Natural killer cell treated with Interleukin-12 subunit alpha and Interleukin-12 subunit beta and Interleukin-15 and Interleukin-18, amount 100 ng/mL, for 72 hours (primary cell): ENCODE results near the gene TMOD3. TPM values are rescaled to one million over a fixed set of nuclear protein-coding genes. Genes with fewer than 3 reads are reported as not detected.
"Not testable (repeated sequence)": the region's sequence is repeated elsewhere in the genome, so short reads cannot be mapped to it uniquely, and the experiment has no call there.

ENCODE experiments used
- ATAC-seq, 2 donors: fragments of 150-1000 bp; cut with Tn5 transposase in 1 of 2; sonication (Bioruptor Pico), chemical (Tn5 transposase) in 1 of 2; 2 replicates each; pipeline ENCODE4 v1.10.0; 2021
- DNase-seq: peaks from one replicate; pipeline ENCODE4 v3.0.0; 2022; ENCODE audit warnings: low spot score
- H3K27ac Mint-ChIP-seq, 2 donors: 1 replicate in 1 of 2; 2 replicates in 1 of 2; pipeline ENCODE4 v1.8.0; 2022; ENCODE audit warnings: mixed read lengths in 2 of 2, mild to moderate bottlenecking in 1 of 2, moderate library complexity in 1 of 2
- H3K27me3 Mint-ChIP-seq, 2 donors: 1 replicate in 1 of 2; 2 replicates in 1 of 2; pipeline ENCODE4 v1.8.0; 2022; ENCODE audit warnings: mixed read lengths in 2 of 2
- H3K36me3 Mint-ChIP-seq: one replicate; pipeline ENCODE4 v1.8.0; 2022; ENCODE audit warnings: mixed read lengths
- H3K4me1 Mint-ChIP-seq, 2 donors: 1 replicate in 1 of 2; 2 replicates in 1 of 2; pipeline ENCODE4 v1.8.0; 2022; ENCODE audit warnings: low read depth in 2 of 2, mixed read lengths in 2 of 2, mild to moderate bottlenecking in 1 of 2
- H3K4me3 Mint-ChIP-seq: one replicate; pipeline ENCODE4 v1.8.0; 2022; ENCODE audit warnings: mixed read lengths
- H3K9me3 Mint-ChIP-seq: 2 replicates; pipeline ENCODE4 v1.8.0; 2022; ENCODE audit warnings: mixed read lengths
- total RNA-seq, 2 donors: library from RNA; stranded (reverse); gene quantifications; one replicate each; pipeline ENCODE4 v1.2.3, GENCODE V29; 2022

TMOD3 gene
- total RNA-seq, 2 donors from 2014 or later = 55.4 to 63.5 TPM

DNA sequence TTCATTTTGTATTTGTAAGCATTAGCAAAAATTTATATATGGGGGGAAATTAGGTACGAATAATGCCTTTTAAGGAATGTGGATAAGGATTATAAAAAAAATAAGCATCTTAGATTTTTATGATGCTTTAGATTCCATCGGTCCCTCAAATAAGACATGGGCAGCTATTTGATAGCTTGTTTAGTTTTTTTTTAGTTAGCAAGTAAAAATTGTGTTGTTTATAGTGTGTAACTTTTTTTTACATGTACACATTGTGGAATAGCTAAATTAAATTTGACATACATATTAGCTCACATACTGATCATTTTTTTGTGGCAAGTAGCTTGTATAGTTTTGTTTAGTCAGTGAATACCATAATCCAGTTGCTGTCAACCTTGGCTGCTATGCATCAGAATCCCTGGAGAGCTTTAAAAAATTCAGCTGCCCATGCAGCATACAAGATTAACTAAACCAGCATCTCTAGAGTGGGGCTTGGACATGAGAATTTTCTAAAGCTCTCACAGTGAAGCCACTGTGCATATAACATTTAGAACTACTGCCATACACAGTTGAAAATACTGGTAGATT is 53.9 kb downstream of the TMOD3 start:
- DNase-seq (no peak), ATAC-seq (no peak)
- no peaks in the 10 kb centered on the region for H3K36me3 Mint-ChIP-seq
- no peak overlapping the region for H3K27ac Mint-ChIP-seq
- H3K4me3 Mint-ChIP-seq = no peak overlapping the region
- no peaks in the 10 kb centered on the region for H3K9me3 Mint-ChIP-seq
- H3K27me3 Mint-ChIP-seq = no peaks in the 10 kb centered on the region
- H3K4me1 Mint-ChIP-seq = peaks cover 9 to 15% of the 10 kb centered on the region in 2 donors

DNA sequence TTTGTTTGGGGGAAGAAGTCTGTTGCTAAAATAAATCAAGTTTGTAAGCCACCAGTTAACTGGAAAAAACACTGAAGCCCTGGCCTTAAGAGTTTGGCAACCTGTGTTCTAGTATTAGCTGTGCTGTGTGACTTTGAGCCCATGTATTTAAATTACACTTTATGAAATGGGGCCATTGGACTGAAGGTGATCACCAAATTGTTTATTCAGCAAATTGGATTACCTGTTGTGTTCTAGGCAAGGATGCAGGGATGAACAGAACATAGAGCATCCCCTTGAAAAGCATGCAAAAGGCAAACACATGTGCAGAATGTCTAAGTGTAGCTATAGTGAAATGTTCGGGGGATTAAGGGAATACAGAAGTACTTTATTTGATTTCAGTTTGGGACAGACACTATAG is 54.6 kb downstream of the TMOD3 start:
- no peak overlapping the region for H3K4me3 Mint-ChIP-seq
- no peak overlapping the region for H3K27ac Mint-ChIP-seq

DNA sequence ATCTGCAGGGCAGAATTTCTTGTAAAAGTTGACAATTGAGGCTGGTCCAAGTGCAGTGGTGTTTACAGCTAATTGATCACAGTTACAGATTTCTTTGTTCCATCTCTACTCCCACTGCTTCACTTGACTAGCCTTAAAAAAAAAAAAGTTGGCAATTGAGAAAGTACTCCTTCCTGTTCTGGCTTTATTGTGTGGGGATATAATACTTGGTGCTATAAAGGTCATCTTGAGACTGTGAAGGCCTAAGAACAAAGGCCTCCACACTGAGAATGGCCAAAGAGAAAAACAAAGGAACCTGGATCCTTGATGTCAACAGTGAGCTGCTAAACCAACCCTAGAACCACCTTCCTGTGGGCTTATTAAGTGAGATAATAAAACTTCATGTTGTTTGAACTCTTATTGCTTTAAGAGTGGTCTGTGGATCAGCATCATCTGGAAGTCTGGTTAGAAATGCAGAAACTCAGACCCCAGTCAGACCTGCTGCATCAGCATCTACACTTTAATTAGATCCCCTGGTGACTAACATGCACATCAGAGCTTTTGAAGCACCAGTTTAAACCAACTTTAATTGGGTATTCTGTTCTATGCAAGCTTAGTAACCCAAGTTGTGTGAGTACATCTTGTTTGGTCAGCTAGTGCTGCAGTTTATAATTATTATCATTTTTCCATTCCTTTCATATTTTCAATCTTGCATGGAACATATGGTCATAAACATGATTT is 55.2 kb downstream of the TMOD3 start:
- Mint-ChIP-seq H3K4me3 (no peak overlapping the region), H3K4me1 (peaks cover 0 to 12% of the 10 kb centered on the region in 2 donors), H3K27ac (no peak overlapping the region), H3K27me3 (no peaks in the 10 kb centered on the region), H3K9me3 (no peaks in the 10 kb centered on the region), H3K36me3 (no peaks in the 10 kb centered on the region)
- ATAC-seq (no peak), DNase-seq (no peak)

More for the DNA sequence above, 54.6 kb downstream of the TMOD3 start:
- H3K4me1 Mint-ChIP-seq = peaks cover 2 to 12% of the 10 kb centered on the region in 2 donors
- no peaks in the 10 kb centered on the region for H3K36me3 Mint-ChIP-seq
- no peaks in the 10 kb centered on the region for H3K27me3 Mint-ChIP-seq
- ATAC-seq (no peak), DNase-seq (no peak)
- no peaks in the 10 kb centered on the region for H3K9me3 Mint-ChIP-seq

DNA sequence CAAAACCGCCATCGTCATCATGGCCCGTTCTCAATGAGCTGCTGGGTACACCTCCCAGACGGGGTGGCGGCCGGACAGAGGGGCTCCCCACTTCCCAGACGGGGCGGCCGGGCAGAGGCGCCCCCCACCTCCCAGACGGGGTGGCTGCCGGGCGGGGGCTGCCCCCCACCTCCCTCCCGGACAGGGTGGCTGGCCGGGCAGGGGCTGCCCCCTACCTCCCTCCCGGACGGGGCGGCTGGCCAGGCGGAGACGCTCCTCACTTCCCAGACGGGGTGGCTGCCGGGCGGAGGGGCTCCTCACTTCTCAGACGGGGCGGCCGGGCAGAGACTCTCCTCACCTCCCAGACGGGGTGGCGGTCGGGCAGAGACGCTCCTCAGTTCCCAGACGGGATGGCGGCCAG is 56.3 kb downstream of the TMOD3 start:
- H3K4me1 Mint-ChIP-seq = peaks cover 0 to 12% of the 10 kb centered on the region in 2 donors
- not testable (repeated sequence) for H3K27me3 Mint-ChIP-seq, H3K36me3 Mint-ChIP-seq, H3K4me3 Mint-ChIP-seq, ATAC-seq, DNase-seq, H3K9me3 Mint-ChIP-seq, H3K27ac Mint-ChIP-seq

DNA sequence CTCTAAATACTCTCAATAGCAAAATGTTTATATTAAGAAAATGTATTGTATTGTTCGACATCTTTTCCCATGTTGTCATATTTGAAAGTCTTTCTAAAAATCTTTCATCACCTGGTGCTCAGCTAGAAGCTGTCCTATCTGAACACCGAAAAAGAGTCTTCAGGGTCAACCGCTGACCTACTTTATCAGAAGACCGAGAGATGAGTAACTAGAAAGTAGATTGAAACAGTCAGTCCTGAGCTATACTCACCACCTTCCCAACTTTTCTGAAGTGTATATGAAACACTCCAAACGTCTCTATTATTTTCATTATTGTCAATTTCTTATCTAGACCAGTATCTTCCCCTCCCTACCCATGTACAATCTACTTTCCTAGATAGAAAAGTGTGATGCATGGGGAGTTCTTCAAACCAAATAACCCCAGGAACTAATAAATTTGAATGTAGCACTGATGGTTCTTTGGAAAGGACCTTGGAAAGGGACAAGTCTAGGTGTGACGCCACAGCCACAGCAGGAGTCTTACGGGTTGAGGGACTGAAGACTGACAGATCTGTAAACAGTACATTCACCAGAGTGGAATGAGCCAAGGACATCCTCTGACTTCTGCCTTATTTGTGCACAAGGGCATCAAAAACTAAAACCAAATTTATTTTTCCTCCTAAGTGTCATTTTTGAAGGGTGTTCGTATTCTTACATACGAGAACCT is 58.6 kb downstream of the TMOD3 start:
- no peak overlapping the region for H3K4me3 Mint-ChIP-seq
- H3K9me3 Mint-ChIP-seq = no peaks in the 10 kb centered on the region
- no peak overlapping the region for H3K27ac Mint-ChIP-seq
- DNase-seq (no peak), ATAC-seq (no peak)
- peaks cover 8% of the 10 kb centered on the region for H3K36me3 Mint-ChIP-seq
- peaks cover 0 to 8% of the 10 kb centered on the region in 2 donors for H3K4me1 Mint-ChIP-seq
- no peaks in the 10 kb centered on the region for H3K27me3 Mint-ChIP-seq

DNA sequence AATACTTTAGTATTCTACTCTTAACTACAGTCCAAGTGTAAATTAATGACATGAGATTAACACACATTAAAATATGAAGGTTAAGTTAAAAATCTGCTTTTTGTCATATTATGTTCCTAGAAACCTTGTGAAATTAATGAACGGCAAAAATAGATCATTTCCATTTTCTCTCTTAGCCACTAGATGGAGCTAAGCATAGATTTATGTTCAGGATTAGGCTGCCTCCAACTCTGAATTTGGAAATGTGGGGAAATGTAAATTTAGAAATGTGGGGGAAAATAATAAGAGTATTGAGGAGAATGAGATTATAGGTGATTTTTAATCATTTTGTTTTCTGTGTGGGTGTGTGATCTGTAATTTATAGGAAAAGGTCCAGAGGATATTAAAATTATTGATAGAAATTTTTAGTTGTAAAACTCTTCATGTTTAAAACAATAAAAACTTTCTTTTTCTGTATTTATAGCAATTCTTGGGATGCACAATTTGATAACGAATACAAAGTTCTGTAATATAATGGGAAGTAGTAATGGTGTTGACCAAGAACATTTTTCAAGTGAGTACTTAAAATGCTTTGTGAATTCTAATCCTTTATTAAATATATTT is 59.2 kb downstream of the TMOD3 start:
- no peaks in the 10 kb centered on the region for H3K9me3 Mint-ChIP-seq
- peaks cover 8% of the 10 kb centered on the region for H3K36me3 Mint-ChIP-seq
- no peak for ATAC-seq

DNA sequence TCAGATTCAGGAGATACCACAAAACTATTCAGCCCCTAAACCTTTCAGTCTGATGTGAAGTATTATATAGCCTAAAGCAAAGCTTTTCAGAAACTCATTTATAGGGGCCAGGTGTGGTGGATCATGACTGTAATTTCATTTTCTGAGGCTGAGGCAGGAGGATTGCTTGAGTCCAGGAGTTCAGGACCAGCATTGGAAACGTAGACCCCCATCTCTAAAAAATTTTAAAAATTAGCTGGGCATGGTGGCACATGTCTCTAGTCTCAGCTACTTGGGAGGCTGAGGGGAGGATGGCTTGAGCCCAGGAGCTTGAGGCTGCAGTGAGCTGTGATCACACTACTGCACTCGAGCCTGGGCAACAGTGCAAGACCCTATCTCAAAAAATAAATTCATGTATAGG is 60.0 kb downstream of the TMOD3 start:
- H3K9me3 Mint-ChIP-seq = no peaks in the 10 kb centered on the region
- H3K4me3 Mint-ChIP-seq = no peak overlapping the region
- peaks cover 8% of the 10 kb centered on the region for H3K36me3 Mint-ChIP-seq
- ATAC-seq = no peak
- no peak for DNase-seq
- H3K27me3 Mint-ChIP-seq = no peaks in the 10 kb centered on the region
- H3K27ac Mint-ChIP-seq = no peak overlapping the region
- H3K4me1 Mint-ChIP-seq = peaks cover 0 to 2% of the 10 kb centered on the region in 2 donors

More for the DNA sequence above, 59.2 kb downstream of the TMOD3 start:
- DNase-seq = no peak
- Mint-ChIP-seq H3K4me1 (peaks cover 0 to 8% of the 10 kb centered on the region in 2 donors), H3K4me3 (no peak overlapping the region), H3K27me3 (no peaks in the 10 kb centered on the region), H3K27ac (no peak overlapping the region)

DNA sequence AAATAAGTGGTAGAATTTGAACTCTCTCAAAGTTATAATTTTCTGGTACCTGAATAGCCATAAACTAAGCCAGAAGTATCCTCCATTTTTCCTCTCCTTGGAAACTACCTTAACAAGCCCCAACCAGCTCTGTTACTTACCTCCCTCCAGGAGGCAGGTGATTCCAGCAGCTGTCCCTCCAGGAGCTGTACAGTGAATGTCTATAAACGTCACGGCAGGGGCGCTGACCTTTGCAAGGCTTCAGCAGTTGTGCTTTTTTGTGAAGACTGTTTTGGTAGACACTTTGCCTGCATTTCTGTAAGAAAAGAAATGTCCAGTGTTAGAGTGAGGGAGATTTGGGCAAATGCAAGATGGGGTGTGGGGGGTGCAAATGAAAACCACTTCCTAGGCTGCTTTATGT is 75.0 kb downstream of the TMOD3 start:
- Mint-ChIP-seq H3K36me3 (peaks cover 5% of the 10 kb centered on the region), H3K4me3 (no peak overlapping the region), H3K27me3 (no peaks in the 10 kb centered on the region), H3K27ac (no peak overlapping the region), H3K9me3 (no peaks in the 10 kb centered on the region), H3K4me1 (peaks cover 0 to 3% of the 10 kb centered on the region in 2 donors)
- no peak for ATAC-seq
- no peak for DNase-seq

DNA sequence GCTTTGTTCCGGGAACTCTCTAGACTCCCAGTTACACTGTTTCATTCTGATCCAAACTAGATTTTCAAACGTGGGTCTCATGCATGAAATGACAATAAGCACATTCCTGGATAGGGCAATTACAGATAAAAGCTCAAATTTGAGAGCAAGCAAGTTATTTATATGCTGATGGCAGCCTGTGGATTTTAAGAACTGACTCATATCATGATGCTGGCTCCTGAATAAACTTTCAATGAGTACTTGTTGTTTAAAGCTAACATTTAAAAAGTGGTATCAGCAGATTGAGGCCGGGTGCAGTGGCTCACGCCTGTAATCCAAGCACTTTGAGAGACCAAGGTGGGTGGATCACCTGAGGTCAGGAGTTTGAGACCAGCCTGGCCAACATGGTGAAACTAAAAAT is 75.5 kb downstream of the TMOD3 start:
- DNase-seq (no peak), ATAC-seq (no peak)
- peaks cover 5% of the 10 kb centered on the region for H3K36me3 Mint-ChIP-seq
- H3K27me3 Mint-ChIP-seq = no peaks in the 10 kb centered on the region
- H3K4me1 Mint-ChIP-seq = peaks cover 0 to 3% of the 10 kb centered on the region in 2 donors
- no peaks in the 10 kb centered on the region for H3K9me3 Mint-ChIP-seq
- no peak overlapping the region for H3K27ac Mint-ChIP-seq
- no peak overlapping the region for H3K4me3 Mint-ChIP-seq

DNA sequence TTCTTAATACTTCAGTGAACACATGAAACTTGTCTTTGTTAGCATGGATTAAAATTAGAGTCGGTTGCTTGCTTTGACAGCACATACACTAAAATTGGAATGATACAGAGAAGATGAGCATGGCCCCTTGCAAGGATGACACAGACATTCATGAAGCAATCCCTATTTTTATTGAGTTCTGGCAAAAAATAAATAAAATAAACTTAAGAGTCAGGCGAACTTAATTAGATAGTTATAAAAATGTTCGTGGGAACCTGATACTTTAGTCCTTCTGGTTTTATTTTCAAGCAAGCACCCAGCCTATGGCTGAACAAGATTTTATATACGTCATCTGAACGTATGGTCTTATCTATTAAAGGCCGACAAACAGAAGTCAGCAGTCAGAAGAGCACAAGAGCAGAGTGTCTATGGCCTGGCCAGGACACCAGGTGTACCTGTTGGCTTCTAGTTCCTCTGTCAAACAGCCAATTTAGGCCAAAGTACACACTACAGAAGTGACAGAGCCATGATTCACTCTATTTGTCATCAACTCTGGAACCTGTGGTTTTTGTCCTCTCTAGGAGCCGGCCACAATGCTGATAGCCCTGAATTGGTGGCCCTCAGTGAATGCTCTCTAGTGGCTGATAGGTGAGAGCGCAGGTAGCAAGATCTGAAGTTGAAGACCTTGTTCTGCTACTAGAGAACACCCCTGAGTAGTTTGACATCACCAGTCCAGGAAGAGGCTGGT is 77.8 kb downstream of the TMOD3 start:
- Mint-ChIP-seq H3K27ac (no peak overlapping the region), H3K4me1 (peaks cover 0 to 5% of the 10 kb centered on the region in 2 donors), H3K36me3 (no peaks in the 10 kb centered on the region), H3K9me3 (no peaks in the 10 kb centered on the region), H3K27me3 (no peaks in the 10 kb centered on the region), H3K4me3 (no peak overlapping the region)
- DNase-seq = no peak
- peak in 1 of 2 donors; percentile 36 for ATAC-seq

DNA sequence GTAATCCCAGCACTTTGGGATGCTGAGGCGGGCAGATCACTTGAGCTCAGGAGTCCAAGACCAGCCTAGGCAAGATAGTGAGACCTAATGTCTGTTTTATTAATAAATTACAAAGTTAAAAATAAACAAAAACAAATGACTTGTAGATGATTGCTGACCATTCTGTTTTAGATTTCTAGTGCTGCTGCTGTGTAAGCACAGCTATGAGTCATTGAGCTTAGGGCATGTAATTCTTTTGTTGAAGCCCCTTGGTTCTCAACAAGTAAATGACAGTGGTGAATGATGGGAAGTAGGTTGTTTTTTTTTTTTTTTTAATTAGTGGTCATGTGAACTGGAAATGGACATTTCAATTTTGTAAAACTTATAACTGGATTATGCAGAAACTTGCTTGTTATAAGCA is 78.9 kb downstream of the TMOD3 start:
- no peaks in the 10 kb centered on the region for H3K9me3 Mint-ChIP-seq
- no peaks in the 10 kb centered on the region for H3K27me3 Mint-ChIP-seq
- H3K4me1 Mint-ChIP-seq = peaks cover 0 to 5% of the 10 kb centered on the region in 2 donors
- ATAC-seq = no peak
- DNase-seq = no peak
- H3K36me3 Mint-ChIP-seq = no peaks in the 10 kb centered on the region
- H3K27ac Mint-ChIP-seq = no peak overlapping the region
- no peak overlapping the region for H3K4me3 Mint-ChIP-seq

DNA sequence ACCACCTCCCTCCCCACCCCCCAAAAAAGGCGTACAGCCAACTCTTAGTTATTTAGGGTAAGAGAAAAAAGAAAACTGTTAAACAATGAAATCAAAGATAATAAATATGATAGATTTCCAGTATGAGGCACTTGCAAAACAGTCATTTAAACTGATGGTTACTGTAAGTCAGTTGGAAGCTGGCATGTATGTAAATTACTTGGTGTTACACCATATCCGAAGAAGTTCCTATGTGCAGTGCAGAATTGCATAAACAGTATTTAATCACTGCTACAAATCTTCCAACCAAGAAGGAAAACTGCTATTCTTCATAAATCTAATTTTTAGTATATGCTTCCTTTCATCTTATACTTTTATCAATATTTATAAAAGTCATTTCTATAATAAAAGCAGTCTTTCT is 80.1 kb downstream of the TMOD3 start:
- Mint-ChIP-seq H3K4me3 (no peak overlapping the region), H3K9me3 (no peaks in the 10 kb centered on the region), H3K4me1 (peaks cover 0 to 3% of the 10 kb centered on the region in 2 donors), H3K27me3 (no peaks in the 10 kb centered on the region), H3K27ac (no peak overlapping the region), H3K36me3 (no peaks in the 10 kb centered on the region)
- DNase-seq (no peak), ATAC-seq (no peak)

DNA sequence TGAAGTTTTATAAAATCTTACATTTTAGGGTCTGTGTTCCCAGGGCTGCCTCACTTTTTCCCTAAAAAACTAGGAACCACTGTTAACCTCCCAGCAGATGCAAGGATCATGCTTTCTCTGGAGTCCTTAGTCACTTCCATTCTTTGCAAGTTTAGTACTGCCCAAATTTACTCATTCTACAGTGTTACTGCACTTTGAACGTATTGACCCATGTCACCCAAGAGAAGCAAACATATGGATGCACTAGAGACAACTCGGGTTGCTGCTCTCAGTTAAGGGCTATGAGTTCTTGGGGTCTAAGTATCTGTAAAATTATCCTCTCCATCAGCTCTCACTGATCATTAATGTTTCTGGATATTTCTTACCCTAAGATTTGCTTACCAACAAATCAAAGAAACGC is 83.1 kb downstream of the TMOD3 start:
- Mint-ChIP-seq H3K4me3 (no peak overlapping the region), H3K4me1 (peaks cover 0 to 2% of the 10 kb centered on the region in 2 donors), H3K9me3 (no peaks in the 10 kb centered on the region), H3K36me3 (no peaks in the 10 kb centered on the region), H3K27me3 (no peaks in the 10 kb centered on the region), H3K27ac (no peak overlapping the region)
- DNase-seq (no peak), ATAC-seq (no peak)
